ENCODE measurements around the gene SLC52A3. TPM values are rescaled to one million over a fixed set of nuclear protein-coding genes. Genes with fewer than 3 reads are reported as not detected.

The SLC52A3 gene
- total and polyA plus RNA-seq, 4 donors, result 0.06 to 0.08 (median 0.06) TPM; not detected in 1

DNA sequence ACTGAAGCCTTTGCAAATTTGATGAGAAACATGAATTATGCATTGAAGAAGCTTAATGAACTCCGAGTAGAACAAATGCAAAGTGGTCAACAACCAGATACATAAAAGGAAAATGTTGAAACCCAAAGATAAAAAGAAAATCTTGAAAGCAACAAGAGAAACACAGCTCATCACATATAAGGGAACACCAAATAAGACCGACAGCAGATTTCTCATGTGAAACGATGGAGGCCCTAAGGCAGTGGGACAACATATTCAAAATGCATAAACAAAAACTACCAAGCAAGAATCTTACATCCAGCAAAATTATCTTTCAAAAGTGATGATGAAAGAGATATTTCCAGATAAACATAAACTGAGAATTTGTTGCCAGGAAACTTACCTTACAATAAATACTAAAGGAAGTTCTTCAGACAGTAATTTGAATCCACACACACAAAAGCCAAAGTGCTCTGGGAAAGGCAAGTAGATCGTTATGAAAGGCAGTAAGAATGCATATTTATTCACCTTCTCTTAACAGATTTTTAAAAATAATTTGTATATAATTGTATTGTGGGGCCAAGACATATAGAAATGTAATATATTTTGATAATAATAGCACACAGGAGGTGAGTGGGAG lies 22.5 kb downstream of the SLC52A3 start:
- 79% methylated on average over 4 of the region's 4 CpGs for WGBS
- Histone ChIP-seq H3K27ac (ENCODE audit: low read depth in 1 of 2, low read length in 2 of 2) (no peak overlapping the region), H3K4me1 (ENCODE audit: control insufficient read depth in 4 of 4, insufficient read depth in 4 of 4, low read length in 3 of 4) (no peaks in the 10 kb centered on the region), H3K9ac (ENCODE audit: low read depth in 1 of 2, low read length in 2 of 2) (no peak overlapping the region), H3K27me3 (ENCODE audit: control insufficient read depth in 4 of 4, insufficient read depth in 4 of 4, low read length in 3 of 4) (peaks cover 0 to 4% (median 1%) of the 10 kb centered on the region in 4 donors), H3K36me3 (ENCODE audit: control insufficient read depth in 4 of 4, insufficient read depth in 3 of 4, low read depth in 1 of 4, low read length in 3 of 4) (no peaks in the 10 kb centered on the region), H3K9me3 (ENCODE audit: control insufficient read depth in 4 of 4, low read length in 3 of 4) (peaks cover 2 to 12% (median 5%) of the 10 kb centered on the region in 4 donors), H3K4me3 (ENCODE audit: low read depth in 1 of 3, low read length in 3 of 3) (no peak overlapping the region)
- no peak for DNase-seq (ENCODE audit: low spot score)
- TF ChIP-seq HNF4A (conservative IDR thresholded peaks at IDR 0.05), result no peak
- TF ChIP-seq HNF4G (IDR thresholded peaks at IDR 0.05), result no peak
- TF ChIP-seq, protein P1, sequence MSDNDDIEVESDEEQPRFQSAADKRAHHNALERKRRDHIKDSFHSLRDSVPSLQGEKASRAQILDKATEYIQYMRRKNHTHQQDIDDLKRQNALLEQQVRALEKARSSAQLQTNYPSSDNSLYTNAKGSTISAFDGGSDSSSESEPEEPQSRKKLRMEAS (IDR thresholded peaks at IDR 0.05), result no peak
- TF ChIP-seq, protein P2, sequence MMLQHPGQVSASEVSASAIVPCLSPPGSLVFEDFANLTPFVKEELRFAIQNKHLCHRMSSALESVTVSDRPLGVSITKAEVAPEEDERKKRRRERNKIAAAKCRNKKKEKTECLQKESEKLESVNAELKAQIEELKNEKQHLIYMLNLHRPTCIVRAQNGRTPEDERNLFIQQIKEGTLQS (IDR thresholded peaks at IDR 0.05), result no peak
- TF ChIP-seq RXRA (IDR thresholded peaks at IDR 0.05), result no peak
- no peak for TF ChIP-seq SP1 (IDR thresholded peaks at IDR 0.05)
- TF ChIP-seq, protein P3, sequence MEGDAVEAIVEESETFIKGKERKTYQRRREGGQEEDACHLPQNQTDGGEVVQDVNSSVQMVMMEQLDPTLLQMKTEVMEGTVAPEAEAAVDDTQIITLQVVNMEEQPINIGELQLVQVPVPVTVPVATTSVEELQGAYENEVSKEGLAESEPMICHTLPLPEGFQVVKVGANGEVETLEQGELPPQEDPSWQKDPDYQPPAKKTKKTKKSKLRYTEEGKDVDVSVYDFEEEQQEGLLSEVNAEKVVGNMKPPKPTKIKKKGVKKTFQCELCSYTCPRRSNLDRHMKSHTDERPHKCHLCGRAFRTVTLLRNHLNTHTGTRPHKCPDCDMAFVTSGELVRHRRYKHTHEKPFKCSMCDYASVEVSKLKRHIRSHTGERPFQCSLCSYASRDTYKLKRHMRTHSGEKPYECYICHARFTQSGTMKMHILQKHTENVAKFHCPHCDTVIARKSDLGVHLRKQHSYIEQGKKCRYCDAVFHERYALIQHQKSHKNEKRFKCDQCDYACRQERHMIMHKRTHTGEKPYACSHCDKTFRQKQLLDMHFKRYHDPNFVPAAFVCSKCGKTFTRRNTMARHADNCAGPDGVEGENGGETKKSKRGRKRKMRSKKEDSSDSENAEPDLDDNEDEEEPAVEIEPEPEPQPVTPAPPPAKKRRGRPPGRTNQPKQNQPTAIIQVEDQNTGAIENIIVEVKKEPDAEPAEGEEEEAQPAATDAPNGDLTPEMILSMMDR (IDR thresholded peaks at IDR 0.05; ENCODE audit: low read depth, low read length, missing input control), result no peak
- TF ChIP-seq FOXA2 (IDR thresholded peaks at IDR 0.05), result no peak
- no peak for TF ChIP-seq RAD21 (IDR thresholded peaks at IDR 0.05)
- TF ChIP-seq, protein P4, sequence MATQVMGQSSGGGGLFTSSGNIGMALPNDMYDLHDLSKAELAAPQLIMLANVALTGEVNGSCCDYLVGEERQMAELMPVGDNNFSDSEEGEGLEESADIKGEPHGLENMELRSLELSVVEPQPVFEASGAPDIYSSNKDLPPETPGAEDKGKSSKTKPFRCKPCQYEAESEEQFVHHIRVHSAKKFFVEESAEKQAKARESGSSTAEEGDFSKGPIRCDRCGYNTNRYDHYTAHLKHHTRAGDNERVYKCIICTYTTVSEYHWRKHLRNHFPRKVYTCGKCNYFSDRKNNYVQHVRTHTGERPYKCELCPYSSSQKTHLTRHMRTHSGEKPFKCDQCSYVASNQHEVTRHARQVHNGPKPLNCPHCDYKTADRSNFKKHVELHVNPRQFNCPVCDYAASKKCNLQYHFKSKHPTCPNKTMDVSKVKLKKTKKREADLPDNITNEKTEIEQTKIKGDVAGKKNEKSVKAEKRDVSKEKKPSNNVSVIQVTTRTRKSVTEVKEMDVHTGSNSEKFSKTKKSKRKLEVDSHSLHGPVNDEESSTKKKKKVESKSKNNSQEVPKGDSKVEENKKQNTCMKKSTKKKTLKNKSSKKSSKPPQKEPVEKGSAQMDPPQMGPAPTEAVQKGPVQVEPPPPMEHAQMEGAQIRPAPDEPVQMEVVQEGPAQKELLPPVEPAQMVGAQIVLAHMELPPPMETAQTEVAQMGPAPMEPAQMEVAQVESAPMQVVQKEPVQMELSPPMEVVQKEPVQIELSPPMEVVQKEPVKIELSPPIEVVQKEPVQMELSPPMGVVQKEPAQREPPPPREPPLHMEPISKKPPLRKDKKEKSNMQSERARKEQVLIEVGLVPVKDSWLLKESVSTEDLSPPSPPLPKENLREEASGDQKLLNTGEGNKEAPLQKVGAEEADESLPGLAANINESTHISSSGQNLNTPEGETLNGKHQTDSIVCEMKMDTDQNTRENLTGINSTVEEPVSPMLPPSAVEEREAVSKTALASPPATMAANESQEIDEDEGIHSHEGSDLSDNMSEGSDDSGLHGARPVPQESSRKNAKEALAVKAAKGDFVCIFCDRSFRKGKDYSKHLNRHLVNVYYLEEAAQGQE (IDR thresholded peaks at IDR 0.05), result no peak
- no peak for TF ChIP-seq TAF1 (conservative IDR thresholded peaks at IDR 0.05)
- TF ChIP-seq NR2F2 (IDR thresholded peaks at IDR 0.05), result no peak
- no peak for TF ChIP-seq YY1 (IDR thresholded peaks at IDR 0.05)
- no peak for TF ChIP-seq FOXA1 (IDR thresholded peaks at IDR 0.05)
- TF ChIP-seq JUND (IDR thresholded peaks at IDR 0.05), result no peak
- no peak for TF ChIP-seq GABPA (IDR thresholded peaks at IDR 0.05 in 1 of 2, conservative IDR thresholded peaks at IDR 0.05 in 1 of 2)
- TF ChIP-seq, protein P5, sequence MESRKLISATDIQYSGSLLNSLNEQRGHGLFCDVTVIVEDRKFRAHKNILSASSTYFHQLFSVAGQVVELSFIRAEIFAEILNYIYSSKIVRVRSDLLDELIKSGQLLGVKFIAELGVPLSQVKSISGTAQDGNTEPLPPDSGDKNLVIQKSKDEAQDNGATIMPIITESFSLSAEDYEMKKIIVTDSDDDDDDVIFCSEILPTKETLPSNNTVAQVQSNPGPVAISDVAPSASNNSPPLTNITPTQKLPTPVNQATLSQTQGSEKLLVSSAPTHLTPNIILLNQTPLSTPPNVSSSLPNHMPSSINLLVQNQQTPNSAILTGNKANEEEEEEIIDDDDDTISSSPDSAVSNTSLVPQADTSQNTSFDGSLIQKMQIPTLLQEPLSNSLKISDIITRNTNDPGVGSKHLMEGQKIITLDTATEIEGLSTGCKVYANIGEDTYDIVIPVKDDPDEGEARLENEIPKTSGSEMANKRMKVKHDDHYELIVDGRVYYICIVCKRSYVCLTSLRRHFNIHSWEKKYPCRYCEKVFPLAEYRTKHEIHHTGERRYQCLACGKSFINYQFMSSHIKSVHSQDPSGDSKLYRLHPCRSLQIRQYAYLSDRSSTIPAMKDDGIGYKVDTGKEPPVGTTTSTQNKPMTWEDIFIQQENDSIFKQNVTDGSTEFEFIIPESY (IDR thresholded peaks at IDR 0.05), result no peak
- TF ChIP-seq EGR1 (IDR thresholded peaks at IDR 0.05; ENCODE audit: low read depth in 2 of 2), result no peak
